ENCODE data around the gene ZYX.
A peak's percentile ranks its signal among the peaks of the same experiment; 100 is the strongest.

Gene ZYX

DNA sequence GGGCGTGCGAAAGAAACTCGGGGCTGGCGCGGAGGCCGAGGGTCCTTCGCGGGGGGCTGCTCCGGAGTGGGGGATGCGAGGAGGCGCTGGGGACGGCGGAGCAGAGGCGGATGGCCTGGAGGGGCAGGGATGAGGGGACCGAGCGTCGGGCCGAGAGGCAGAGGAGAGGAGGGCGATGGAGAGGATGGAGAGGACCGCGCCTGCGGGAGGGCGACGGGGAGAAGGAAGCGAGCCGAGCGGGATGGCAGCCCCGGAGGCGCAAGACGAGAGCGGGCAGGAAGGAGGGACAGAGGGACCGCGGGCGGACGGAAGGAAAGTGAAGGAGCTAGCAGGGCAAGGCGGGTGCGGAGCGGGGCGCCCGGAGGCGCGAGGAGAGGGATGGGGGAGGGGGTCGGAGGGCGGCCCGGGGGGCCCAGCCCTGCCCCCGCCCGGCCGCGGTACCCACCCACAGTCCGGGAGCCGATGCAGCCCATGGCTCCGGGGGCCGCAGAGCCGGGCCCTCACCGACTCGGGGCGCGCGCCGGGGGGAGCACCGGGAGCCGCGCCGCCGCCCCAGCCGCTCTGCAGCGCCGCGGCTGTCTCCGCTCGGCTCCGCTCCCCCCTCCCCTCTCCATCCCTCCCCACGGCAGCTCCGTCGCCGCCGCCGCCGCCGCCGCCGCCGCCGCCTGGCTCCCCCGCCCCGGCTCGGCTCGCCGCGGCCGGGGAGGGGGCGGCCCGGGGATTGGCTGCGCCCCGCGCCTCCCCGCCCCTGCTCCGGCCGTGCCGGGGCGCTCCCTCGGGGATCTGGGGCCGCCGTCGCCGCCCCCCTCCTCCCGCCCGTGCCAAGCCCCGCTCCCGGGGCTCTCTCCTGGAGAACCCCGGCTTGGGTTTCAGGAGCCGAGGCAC is 18.8 kb upstream of the ZYX start, which contains the start of gene FAM131B:
FAM131B (minus strand) TSS at position 583 of the 885 bp plus-strand sequence; CDS start at position 473, 110 bp downstream.
- ATAC-seq = peak; percentile 57 to 60

DNA sequence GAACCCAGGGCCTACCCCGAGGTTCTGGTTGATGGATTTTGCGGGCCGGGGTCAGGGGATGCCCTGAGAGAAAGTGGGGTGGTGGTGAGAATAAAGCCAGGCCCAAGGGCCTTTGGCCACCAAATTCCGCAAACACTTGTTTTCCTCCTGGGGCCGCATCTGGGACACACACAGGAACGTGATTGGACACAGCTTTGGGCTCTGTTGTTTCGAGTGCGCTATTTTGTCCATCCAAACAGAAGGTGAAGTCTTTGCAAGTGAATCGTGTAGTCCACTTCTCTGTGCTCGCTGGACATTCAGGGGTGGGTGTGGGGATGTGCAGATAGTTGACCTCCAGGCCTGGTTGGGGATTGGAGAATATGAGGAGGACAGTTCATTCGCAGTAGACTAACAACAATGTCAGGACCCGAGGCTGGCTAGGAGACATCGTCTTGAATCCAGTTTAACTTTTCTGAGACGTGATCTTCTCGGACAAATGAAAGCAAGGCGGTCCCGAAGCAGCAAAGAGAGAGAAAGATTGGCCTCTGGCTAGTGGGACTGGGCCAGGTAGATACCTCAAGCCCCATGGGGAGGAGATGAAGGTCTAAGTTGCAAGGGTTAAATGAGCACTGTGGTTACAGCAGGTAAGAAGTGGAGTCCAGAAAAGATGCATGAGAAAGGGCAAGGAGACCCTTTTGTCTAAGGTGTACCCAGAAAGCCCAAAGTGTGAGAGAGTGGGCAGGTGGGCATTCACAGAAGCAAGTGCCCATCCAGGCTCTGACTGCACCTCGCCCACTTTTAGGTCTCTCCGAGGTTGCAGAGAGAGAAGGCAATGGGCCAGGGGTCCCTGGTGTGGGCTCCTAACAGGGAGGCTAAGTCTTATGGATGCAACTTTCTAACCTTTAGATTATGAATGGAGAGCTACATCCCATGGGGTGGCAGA is 17.9 kb upstream of the ZYX start:
- no peak for ATAC-seq

DNA sequence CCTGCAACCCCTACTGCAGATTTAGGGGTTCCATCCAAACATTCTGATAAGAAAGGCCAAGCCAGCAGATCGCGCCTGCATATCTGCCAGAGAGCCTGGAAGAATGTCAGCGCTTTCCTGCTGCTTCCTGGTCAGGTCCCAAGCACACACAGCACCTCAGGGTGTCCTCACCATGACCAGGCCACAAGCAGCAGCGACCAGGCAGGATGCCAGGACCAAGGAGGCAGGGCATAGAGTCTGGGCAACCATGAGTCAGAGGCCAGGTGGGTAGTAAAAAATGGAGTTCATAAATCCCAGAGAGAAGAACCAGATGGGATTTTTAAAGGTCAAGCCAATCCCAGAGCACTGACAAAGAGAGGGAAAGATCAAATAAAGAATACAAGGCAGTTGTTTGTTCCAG is 13.2 kb upstream of the ZYX start:
- ATAC-seq = no peak

DNA sequence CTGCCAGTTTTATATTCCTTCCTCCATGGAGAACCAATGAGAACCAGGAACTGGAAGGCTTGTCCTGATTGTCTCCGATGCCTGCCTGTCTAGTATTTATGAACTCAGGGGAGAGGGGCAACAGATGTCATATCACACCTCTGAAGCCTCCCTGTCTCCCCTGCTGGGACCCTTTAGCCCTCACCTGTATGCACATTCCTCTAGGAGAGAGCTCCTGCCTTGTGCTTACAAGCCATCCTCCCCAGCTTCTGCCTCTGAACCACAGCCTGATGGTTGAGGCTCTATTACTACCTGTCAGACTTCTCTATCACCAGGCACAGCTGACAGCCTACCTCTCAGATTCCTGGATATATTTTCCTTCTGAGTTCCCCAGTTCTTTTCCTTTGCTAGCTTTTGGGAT is 12.8 kb upstream of the ZYX start:
- no peak for ATAC-seq

DNA sequence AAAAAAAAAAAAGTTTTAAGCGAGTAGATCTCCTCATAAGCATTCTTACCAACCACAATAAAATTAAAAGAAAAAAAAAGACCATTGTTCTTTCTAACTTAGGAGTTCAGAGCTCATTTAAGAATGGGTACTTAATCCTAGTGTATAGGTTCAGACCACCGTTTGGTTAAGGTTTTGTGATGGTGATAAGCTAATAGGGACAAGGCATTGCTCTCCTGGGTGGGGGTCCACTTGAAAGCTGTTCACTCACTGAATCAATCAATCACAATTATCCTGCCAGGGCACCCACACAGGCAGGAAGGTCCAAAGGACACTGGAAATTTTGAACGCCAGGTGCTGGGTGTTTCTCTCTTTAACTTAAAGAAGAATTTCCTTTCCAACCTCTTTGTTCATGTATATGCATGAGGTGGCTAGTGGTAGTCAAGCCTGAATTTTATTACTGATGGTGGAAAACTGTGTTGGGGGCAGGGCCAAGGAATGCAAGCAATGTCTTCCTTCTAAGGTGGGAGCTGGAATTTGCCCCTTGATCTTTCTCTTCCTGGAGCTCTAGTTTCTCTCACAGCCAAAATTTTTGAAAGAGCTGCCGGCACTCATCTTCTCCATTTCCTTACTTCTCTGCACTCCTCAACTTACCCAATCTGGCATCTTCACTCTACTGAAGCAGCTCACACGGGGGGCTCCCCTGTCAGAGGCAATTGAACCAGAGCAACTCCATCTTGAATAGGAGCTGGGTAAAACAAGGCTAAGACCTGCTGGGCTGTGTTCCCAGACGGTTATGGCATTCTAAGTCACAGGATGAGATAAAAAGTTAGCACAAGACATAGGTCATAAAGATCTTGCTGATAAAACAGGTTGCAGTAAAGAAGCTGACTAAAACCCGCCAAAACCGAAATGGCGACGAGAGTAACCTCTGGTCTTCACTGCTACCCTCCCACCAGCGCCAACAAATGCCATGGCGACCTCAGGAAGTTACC is 11.2 kb upstream of the ZYX start:
- no peak for ATAC-seq

DNA sequence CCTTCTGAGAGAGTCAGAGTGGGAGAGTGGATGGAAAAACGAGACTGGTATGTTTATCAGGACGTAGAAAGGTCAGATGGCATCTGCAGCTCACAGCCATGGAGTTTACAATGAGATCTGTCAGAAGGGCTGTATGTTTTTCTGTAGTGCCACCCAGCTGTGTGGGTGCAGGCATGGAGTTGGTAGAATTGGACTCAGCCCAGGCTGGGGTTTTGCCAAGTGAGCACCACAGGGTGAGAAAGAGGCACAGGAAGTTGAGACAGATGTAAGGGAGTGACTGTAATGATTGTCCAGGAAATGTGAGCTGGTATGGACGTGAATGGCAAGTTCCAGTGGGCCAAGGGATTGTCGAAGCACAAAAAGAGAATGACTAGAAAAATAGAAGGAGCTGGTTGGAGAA is 9.1 kb upstream of the ZYX start:
- ATAC-seq = peak; percentile 34 to 50

DNA sequence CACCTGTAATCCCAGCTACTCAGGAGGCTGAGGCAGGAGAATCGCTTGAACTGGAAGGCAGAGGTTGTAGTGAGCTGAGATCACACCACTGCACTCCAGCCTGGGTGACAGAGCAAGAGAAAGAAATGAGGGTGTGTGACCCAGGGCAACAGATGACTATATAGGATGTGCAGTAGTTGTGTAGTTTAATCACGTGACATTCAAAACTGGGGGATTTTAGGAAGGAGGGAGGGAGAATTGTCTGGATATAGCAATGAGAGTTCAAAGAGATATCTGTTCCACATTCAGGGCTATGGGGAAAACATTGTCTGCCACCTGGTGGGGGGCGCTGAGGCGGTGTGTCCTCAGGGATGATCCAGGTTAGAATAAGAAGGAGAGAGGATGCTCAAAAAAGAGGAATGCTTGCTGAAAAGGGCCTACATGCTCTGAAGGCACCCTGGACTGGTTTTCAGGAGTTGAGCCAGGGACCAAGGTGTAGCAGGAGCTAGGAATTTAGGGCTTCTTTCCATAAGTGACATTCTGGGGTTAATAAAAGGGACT is 7.8 kb upstream of the ZYX start:
- ATAC-seq = no peak

DNA sequence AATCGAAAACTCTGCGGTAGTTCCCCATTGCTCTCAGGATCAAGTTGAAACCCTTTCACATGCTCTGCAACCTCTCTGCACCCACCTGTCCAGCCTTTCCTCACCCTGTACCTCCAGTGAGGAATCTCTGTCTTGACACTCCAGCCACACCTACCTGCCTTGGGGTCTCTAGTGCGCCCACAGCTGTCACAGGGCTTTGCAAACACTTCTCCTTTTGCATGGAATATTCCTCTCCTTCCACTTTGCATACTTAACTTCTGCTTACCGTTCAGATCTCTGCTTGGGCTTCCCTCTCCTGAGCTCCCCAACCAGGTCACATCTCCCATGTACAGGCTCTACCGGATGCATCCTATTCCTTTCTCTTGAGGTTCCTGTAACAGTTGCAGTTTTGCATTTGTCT is 6.6 kb upstream of the ZYX start:
- no peak for ATAC-seq

DNA sequence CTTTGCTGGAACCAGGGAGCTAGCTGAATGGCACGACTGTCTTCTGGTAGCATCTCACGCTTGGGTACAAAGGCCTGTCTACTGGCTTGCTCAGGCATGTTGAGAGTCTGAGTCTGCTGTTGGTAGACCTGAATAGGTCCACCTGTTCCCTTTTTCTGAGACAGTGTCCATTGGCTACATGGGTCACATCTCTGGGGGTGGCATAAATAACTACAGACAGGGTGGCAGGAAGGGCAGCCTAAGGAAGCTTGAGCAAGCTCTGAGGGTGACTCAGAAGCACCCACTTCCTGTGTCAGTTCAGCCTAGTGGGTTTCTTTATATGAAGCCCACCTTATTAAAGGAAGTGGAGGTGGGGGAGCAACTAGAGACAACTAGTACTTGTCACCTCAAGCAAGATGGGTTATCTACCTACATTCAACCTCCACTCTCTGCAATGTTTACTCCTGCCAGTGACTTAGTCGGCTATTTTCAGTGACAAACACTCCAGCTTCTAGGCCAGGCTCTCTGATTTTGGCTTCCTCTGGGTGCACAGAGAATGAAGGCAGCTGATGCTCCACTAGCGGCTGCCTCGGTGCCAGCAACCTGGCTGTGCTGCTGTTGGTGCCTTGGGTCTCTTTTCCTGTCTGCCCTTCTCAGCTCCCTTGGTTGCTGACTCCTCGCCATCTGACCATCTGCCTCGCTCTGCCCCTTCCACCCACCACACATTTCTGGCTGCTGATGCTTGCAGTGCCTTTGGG is 5.7 kb upstream of the ZYX start:
- peak; percentile 59 to 64 for ATAC-seq

DNA sequence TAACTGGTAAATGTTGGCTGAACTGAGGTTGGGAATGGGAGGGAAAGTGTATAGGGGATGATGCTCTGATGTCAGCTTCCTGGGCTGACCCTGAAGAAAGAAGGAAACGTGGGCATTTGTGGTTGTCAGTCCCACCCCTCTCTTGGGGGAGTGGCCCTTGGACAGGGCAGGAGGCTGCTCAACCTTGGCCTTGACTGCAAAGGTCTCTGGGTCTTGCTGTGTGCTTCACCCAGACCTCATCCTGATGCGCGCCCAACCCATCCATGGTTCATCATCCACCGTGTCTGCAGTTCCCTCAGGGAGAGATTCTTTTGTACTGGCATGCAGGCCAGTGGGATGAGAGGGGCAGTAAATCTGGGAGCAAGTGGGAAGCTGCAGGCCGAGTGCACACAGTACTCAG is 4.7 kb upstream of the ZYX start:
- no peak for ATAC-seq

DNA sequence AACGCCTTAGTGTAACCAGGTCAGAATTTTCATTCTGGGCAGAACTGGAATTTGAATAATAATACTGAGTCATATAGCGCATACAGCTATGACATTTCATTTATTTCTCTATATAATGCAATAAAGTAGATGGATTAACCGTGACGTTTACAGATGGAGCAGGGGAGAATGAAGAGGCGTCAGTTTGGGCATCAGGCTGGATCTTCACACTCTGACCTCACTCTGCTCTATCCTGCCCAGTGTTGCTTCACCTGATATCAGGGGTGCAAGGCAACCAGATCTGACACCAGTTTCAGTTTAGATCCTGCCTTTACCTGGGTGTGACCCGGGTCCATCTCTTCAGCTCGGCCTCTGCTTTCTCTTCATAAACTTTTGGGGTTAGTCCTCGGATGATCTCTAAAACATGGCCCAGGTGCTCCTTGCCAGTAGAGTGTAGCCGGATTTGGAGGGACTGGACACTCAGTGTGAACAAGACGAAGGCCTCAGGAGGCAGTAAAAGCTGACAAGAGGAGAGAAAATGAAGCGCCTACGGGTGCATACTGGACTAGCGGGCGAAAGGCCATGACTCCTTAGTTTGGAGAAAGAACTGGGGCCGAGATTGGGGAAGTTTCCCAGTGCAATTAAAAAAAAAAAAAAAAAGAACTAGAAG is 1.4 kb upstream of the ZYX start:
- no peak for ATAC-seq

DNA sequence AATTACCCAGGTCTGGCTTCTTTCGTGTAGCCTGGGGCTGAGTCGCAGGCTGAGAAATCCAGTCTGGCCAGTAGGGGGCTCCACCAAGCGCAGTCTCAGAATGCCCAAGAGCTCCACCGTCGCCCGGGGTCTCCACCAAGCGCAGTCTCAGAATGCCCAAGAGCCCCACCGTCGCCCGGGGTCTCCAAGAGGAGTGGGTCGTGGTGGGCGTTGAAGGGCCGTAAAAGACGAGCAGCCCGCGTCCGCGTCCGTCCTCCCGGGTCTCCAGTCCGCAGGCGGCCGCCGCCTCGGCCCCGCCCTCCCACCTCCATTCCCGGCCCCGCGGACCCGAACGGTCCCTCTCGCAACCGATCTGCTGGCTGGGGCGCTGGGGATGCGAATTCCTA is 892 bp upstream of the ZYX start:
- peak; percentile 44 to 60 for ATAC-seq

DNA sequence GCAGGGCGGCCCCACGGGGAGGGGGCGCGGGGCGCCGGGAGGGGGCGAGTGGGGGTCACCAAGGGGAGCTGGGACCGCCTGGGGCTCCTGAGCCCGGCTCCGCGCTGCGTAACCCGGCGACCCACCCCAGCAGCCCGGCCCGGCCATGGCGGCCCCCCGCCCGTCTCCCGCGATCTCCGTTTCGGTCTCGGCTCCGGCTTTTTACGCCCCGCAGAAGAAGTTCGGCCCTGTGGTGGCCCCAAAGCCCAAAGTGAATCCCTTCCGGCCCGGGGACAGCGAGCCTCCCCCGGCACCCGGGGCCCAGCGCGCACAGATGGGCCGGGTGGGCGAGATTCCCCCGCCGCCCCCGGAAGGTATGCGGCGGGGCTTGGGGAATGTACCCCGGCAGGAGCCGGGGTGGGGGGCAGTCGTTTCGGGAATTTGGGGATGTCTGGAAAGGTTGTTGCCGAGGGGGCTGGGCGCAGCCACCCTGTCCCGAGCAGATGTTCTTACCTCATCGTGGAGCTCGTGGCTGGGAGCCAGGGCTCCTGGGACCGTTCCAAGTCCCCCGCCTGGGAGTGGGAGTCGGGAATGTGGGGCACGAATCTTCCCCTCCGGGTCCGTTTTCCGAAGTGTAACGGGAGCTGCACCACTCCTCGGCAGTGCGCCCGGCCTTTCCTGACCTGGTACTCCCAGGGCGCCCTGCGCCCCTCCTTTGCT is 431 bp downstream of the ZYX start:
- ATAC-seq = peak; percentile 1 to 2

DNA sequence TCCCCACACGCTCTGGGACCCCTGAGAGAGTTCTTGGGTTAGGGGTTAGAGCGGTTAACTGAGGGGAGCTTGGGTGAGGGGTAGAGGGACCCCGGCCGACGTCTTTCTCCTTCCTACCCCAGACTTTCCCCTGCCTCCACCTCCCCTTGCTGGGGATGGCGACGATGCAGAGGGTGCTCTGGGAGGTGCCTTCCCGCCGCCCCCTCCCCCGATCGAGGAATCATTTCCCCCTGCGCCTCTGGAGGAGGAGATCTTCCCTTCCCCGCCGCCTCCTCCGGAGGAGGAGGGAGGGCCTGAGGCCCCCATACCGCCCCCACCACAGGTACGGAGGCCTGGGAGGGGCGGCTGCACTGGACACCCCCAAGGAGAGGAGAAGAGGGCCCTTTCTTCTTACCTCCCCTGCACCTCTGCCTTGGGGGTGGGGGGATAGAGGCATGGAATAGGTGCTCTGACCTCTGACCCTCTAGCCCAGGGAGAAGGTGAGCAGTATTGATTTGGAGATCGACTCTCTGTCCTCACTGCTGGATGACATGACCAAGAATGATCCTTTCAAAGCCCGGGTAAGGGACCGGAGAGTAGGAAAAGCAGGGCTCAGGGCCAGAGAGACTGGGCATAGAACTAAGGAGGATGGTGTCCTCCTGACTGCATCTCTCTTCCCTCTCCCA is 1.1 kb downstream of the ZYX start:
- no peak for ATAC-seq

DNA sequence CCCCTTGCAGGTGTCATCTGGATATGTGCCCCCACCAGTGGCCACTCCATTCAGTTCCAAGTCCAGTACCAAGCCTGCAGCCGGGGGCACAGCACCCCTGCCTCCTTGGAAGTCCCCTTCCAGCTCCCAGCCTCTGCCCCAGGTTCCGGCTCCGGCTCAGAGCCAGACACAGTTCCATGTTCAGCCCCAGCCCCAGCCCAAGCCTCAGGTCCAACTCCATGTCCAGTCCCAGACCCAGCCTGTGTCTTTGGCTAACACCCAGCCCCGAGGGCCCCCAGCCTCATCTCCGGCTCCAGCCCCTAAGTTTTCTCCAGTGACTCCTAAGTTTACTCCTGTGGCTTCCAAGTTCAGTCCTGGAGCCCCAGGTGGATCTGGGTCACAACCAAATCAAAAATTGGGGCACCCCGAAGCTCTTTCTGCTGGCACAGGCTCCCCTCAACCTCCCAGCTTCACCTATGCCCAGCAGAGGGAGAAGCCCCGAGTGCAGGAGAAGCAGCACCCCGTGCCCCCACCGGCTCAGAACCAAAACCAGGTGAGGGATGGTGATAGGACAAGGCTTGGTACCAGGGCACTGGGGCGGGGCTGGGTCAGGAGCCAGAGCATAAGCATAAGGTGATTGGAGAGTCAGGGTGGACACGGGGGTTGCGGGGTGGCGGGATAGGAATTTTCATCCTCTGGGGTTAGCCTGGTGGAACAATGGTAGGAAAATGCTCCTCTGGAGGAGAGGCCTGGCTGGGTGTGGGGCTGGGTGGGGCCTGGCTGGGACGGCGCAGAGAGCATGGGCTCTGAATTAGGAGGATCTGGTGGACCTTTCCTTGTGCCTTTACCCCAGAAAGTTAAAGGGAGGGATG is 1.9 kb downstream of the ZYX start:
- no peak for ATAC-seq

DNA sequence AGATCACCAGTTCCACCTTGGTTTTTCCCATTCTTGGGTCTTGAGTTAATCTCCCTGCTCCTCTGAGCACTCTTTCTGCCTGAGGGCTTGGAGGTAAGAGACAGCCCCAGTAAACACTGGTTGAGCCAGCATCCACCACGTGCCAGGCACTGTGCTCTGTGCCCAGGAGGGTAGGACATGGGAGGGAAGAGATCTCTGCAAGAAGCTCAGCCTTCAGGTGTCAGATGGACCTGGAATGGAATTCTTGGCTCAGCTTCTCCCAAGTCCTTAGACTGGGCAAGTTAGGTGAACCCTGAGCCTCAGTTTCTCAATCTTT is 2.5 kb downstream of the ZYX start:
- ATAC-seq = no peak

DNA sequence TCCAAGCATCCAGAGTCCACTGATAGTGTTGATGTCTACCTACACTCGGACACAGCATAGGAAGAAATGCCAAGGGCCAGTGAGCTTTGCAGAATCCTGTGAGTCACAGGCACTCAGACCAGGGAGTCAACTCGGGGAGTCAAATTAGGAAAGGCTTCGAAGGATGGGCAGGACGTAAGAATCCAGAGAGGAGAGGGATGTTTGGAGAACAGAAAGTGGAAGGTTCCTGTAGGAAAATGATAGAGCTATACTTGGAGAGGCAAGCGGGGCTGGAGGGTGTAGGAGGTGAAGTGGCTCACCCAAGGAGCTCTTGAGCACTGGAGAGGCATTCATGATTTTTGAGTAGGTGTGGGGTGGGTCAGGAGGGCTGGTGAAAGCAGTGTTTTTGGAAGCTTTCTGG is 3.0 kb downstream of the ZYX start:
- no peak for ATAC-seq

DNA sequence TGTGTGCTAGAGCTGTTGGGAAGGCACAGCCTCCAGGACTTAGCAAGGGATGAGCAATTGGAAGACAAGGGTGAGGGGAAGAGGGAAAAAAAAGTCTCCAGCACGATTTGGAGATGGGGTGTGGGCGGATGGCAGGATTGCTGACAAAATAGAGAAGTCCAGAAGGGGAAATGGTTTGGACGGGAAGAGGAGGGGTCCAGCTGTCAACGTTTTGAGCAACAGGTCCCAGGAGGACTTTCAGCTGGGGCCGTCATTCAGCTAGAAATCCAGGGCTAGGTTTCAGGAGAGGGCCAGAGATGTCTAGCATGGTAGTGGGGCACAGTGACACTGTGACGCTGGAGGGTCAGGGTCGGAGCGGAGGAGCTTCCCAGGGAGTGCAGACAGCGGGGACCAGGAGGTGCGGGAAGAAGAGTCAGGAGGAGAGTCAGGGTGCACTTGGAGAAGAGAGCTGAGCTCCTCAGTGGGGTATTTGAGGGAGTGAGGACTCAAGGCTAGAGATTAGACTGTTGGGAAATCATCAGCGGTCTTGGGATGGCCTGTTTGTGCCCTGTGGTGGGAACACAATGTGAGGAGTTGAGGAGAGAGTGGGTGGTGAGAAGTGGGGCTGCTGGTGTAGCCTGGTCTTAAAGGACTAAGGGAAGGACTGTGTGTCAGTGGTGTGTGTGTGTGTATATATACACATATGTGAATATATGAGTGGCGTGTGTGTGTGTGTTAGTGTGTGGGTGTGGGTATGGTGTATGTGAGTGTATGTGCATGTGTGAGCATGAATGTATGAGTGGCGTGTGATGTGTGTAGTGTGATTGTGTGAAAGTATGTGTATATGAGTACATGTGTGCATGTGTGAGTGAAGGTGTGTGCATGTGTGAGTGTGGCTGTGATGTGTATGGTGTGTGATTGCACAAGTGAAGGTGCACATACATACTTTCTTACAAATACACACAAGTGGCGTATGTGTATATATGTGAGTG is 3.8 kb downstream of the ZYX start:
- no peak for ATAC-seq
